SK-N-SH treated with all-trans-retinoic acid at 6 μM for 48 hours (cell line): Measurements from ENCODE around the gene RNPEPL1.

Experiments used
- ARNTL ChIP-seq: fragments of 450-650 bp; formaldehyde crosslinking; IDR thresholded peaks from 2 replicates; pipeline ENCODE4 v1.5.0; 2020; ENCODE audit warnings: low read depth, mild to moderate bottlenecking, moderate library complexity, borderline replicate concordance
- BACH2 ChIP-seq: fragments of 250-450 bp; sonication (Bioruptor Pico); IDR thresholded peaks from 2 replicates; pipeline ENCODE4 v1.9.0; 2021; ENCODE audit warnings: mild to moderate bottlenecking, borderline replicate concordance
- CSDC2 ChIP-seq: fragments of 250-450 bp; sonication (Bioruptor Pico); IDR thresholded peaks from 2 replicates; pipeline ENCODE4 v1.5.0; 2020; ENCODE audit warnings: mild to moderate bottlenecking, moderate library complexity
- GLIS3 ChIP-seq: fragments of 250-450 bp; sonication (Bioruptor Pico); IDR thresholded peaks from 2 replicates; pipeline ENCODE4 v1.5.0; 2020; ENCODE audit warnings: mild to moderate bottlenecking, moderate library complexity
- ISL1 ChIP-seq: fragments of 250-450 bp; sonication (Bioruptor Pico); IDR thresholded peaks from 2 replicates; pipeline ENCODE4 v2.1.2; 2022; ENCODE audit warnings: mild to moderate bottlenecking, moderate library complexity
- SNAI2 ChIP-seq: fragments of 250-450 bp; sonication (Bioruptor Pico); IDR thresholded peaks from 2 replicates; pipeline ENCODE4 v1.5.0; 2020; ENCODE audit warnings: mild to moderate bottlenecking, moderate library complexity
- TCF4 ChIP-seq: fragments of 250-450 bp; sonication (Bioruptor Pico); IDR thresholded peaks from 2 replicates; pipeline ENCODE4 v1.8.0; 2021; ENCODE audit warnings: mild to moderate bottlenecking, moderate library complexity, borderline replicate concordance
- ZFP3 ChIP-seq: fragments of 250-450 bp; sonication (Bioruptor Pico); IDR thresholded peaks from 2 replicates; pipeline ENCODE4 v1.5.0; 2020; ENCODE audit warnings: mild to moderate bottlenecking, moderate library complexity
- ZFP30 ChIP-seq: fragments of 450-650 bp; formaldehyde crosslinking; IDR thresholded peaks from 2 replicates; pipeline ENCODE4 v1.5.0; 2022; ENCODE audit warnings: mild to moderate bottlenecking, moderate library complexity
- TF ChIP-seq, protein P1 (sequence below): fragments of 250-450 bp; sonication (Bioruptor Pico); IDR thresholded peaks from 2 replicates; pipeline ENCODE4 v1.8.0; 2020; ENCODE audit warnings: mild to moderate bottlenecking, moderate library complexity, borderline replicate concordance

- TF ChIP-seq ISL1 (CRISPR knock-in tag) (no peak), GLIS3 (CRISPR knock-in tag) (no peak), BACH2 (no peak), ZFP30 (CRISPR knock-in tag) (no peak), CSDC2 (CRISPR knock-in tag) (no peak), ARNTL (no peak), TCF4 (CRISPR knock-in tag) (no peak), SNAI2 (CRISPR knock-in tag) (no peak), ZFP3 (CRISPR knock-in tag) (no peak)
- TF ChIP-seq, protein P1, sequence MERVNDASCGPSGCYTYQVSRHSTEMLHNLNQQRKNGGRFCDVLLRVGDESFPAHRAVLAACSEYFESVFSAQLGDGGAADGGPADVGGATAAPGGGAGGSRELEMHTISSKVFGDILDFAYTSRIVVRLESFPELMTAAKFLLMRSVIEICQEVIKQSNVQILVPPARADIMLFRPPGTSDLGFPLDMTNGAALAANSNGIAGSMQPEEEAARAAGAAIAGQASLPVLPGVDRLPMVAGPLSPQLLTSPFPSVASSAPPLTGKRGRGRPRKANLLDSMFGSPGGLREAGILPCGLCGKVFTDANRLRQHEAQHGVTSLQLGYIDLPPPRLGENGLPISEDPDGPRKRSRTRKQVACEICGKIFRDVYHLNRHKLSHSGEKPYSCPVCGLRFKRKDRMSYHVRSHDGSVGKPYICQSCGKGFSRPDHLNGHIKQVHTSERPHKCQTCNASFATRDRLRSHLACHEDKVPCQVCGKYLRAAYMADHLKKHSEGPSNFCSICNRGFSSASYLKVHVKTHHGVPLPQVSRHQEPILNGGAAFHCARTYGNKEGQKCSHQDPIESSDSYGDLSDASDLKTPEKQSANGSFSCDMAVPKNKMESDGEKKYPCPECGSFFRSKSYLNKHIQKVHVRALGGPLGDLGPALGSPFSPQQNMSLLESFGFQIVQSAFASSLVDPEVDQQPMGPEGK (CRISPR knock-in tag), result no peak
Observed at GRCh38 chr2:240586198-240586918, 18.1 kb downstream of the RNPEPL1 start, which contains the start of gene CAPN10.
